ENCODE results near the gene SOX4.

The SOX4 gene

GRCh38 chr6:21595285-21596144 is 2.0 kb downstream of the SOX4 start:
- peak overlapping the region; percentile 99 for H3K27ac ChIP-seq (ENCODE audit: extremely low read depth, low read depth, low read length)
- H3K4me3 ChIP-seq (ENCODE audit: low read depth, low read length): peak overlapping the region; percentile 55
- CTCF ChIA-PET: interaction anchor here (0.5 to 0.7 kb wide), 2 partner anchors 207 to 373 kb away, joined by 3 read pairs; no protein-coding TSS in a partner anchor
- H3K4me1 ChIP-seq (ENCODE audit: control insufficient read depth, insufficient read depth, low read length): peaks cover 16% of the 10 kb centered on the region
- no peaks in the 10 kb centered on the region for H3K9me3 ChIP-seq (ENCODE audit: control insufficient read depth, insufficient read depth, low read depth, low read length)
- POLR2A ChIA-PET: interaction anchor here (0.6 to 8.8 kb wide), 24 partner anchors 8 to 1232 kb away, joined by 3 to 141 read pairs (median 13); no protein-coding TSS in a partner anchor
- H3K36me3 ChIP-seq (ENCODE audit: control insufficient read depth in 2 of 2, insufficient read depth in 1 of 2, low read length in 2 of 2): peaks cover 22 to 40% of the 10 kb centered on the region in 2 experiments
- TF ChIP-seq ZFP37 (tag by site-specific recombination; IDR thresholded peaks at IDR 0.05): 0 out of 2 replicates have a peak, but pooled peaks have one; percentile 30
- no peak for TF ChIP-seq ZNF37A (tag by site-specific recombination; IDR thresholded peaks at IDR 0.05)
- TF ChIP-seq ZNF223 (tag by site-specific recombination; IDR thresholded peaks at IDR 0.05): peak; percentile 74; the same call in 1 of the 2 replicates
- TF ChIP-seq ZXDB (tag by site-specific recombination; IDR thresholded peaks at IDR 0.05): peak; percentile 68; the same call in 1 of the 2 replicates
- no peak for TF ChIP-seq ZNF148 (tag by site-specific recombination; IDR thresholded peaks at IDR 0.05; ENCODE audit: borderline replicate concordance)
- peak; percentile 99 for TF ChIP-seq PRDM1 (tag by site-specific recombination; IDR thresholded peaks at IDR 0.05)
- TF ChIP-seq TCF7L2 (IDR thresholded peaks at IDR 0.05; ENCODE audit: borderline replicate concordance, low read depth, low read length): no peak
- no peak for TF ChIP-seq ZNF132 (tag by site-specific recombination; IDR thresholded peaks at IDR 0.05; ENCODE audit: borderline replicate concordance)
- no peak for TF ChIP-seq BCL6B (tag by site-specific recombination; IDR thresholded peaks at IDR 0.05)
- TF ChIP-seq ZNF394 (tag by site-specific recombination; IDR thresholded peaks at IDR 0.05; ENCODE audit: borderline replicate concordance): 0 out of 2 replicates have a peak, but pooled peaks have one; percentile 11
- no peak for TF ChIP-seq GFI1B (tag by site-specific recombination; IDR thresholded peaks at IDR 0.05)
- TF ChIP-seq KLF8 (tag by site-specific recombination; IDR thresholded peaks at IDR 0.05): no peak; the same call in 1 of the 2 replicates
- peak; percentile 50 for TF ChIP-seq ZNF843 (tag by site-specific recombination; IDR thresholded peaks at IDR 0.05)
- peak; percentile 71 for TF ChIP-seq ZNF513 (tag by site-specific recombination; IDR thresholded peaks at IDR 0.05)
- TF ChIP-seq HOXC10 (CRISPR knock-in tag; IDR thresholded peaks at IDR 0.05): peak; percentile 45; the same call in 1 of the 2 replicates
- 0 out of 2 replicates have a peak, but pooled peaks have one; percentile 2 for TF ChIP-seq ZFP3 (tag by site-specific recombination; IDR thresholded peaks at IDR 0.05; ENCODE audit: low read depth)
- no peak for TF ChIP-seq KLF1 (tag by site-specific recombination; IDR thresholded peaks at IDR 0.05)
- TF ChIP-seq ZBTB20 (tag by site-specific recombination; IDR thresholded peaks at IDR 0.05): peak; percentile 37; the same call in 1 of the 2 replicates
- 0 out of 2 replicates have a peak, but pooled peaks have one; percentile 35 for TF ChIP-seq ZNF645 (tag by site-specific recombination; IDR thresholded peaks at IDR 0.05)
- TF ChIP-seq ZBTB26 (tag by site-specific recombination; optimal IDR thresholded peaks at IDR 0.05): peak; percentile 90
- TF ChIP-seq HIC1 (tag by site-specific recombination; IDR thresholded peaks at IDR 0.05): peak; percentile 25; the same call in 1 of the 2 replicates
- peak; percentile 91 for TF ChIP-seq ZNF362 (tag by site-specific recombination; IDR thresholded peaks at IDR 0.05)
- no peak for TF ChIP-seq ZNF623 (tag by site-specific recombination; IDR thresholded peaks at IDR 0.05)
- TF ChIP-seq ZNF2 (tag by site-specific recombination; IDR thresholded peaks at IDR 0.05): peak; percentile 87
- TF ChIP-seq ZNF510 (tag by site-specific recombination; IDR thresholded peaks at IDR 0.05; ENCODE audit: insufficient replicate concordance): no peak
